AG04449 (cell line): ENCODE data around the gene FRMD4B.

ENCODE experiments used
- CTCF ChIA-PET: fragments of 350-600 bp; formaldehyde crosslinking; extraction: SDS; loops from one replicate; lab custom pipeline; 2021; ENCODE audit warnings: antibody characterized with exemption; lab: Yijun Ruan, JAX
- POLR2A ChIA-PET: fragments of 400-600, 350-600 bp; formaldehyde crosslinking; extraction: SDS; loops from one replicate; lab custom pipeline; 2020; ENCODE audit warnings: antibody characterized with exemption, inconsistent platforms; lab: Yijun Ruan, JAX
- DNase-seq: peaks from one replicate; pipeline ENCODE4 v3.0.0-alpha.2; 2010; ENCODE audit warnings: low read depth, low spot score
- H3K4me3 ChIP-seq: 2 replicates; pipeline ENCODE4 v1.5.1; 2011; ENCODE audit warnings: low read depth, mild to moderate bottlenecking, control low read depth, low read length
- CTCF ChIP-seq: IDR thresholded peaks from one replicate; pipeline ENCODE4 v1.5.1; 2011; ENCODE audit warnings: mild to moderate bottlenecking, moderate library complexity, low read length, control low read depth, inconsistent platforms; ENCODE audit not compliant: insufficient read depth; ENCODE audit errors: missing control alignments

FRMD4B gene

GRCh38 chr3:69368129-69368741 is 17.7 kb downstream of the FRMD4B start:
- TF ChIP-seq CTCF, result no peak
- POLR2A ChIA-PET, result interaction anchor here (0.7 kb wide), 1 partner anchor 10 kb away, joined by 3 read pairs; no protein-coding TSS in a partner anchor
- CTCF ChIA-PET, result interaction anchor here (1.4 kb wide), 1 partner anchor 62 kb away, joined by 11 read pairs; no protein-coding TSS in a partner anchor
- H3K4me3 ChIP-seq, result no peak overlapping the region
- no peak for DNase-seq

- DNase-seq, result no peak
- ChIA-PET POLR2A (no interaction called here), CTCF (no interaction called here)
- H3K4me3 ChIP-seq, result no peak overlapping the region
- no peak for TF ChIP-seq CTCF
Measured at GRCh38 chr3:69367586-69367985, 18.3 kb downstream of the FRMD4B start.

- TF ChIP-seq CTCF, result no peak
- CTCF ChIA-PET, result interaction anchor here (0.8 to 2.1 kb wide), 7 partner anchors 33 to 203 kb away, joined by 3 to 8 read pairs (median 5); no protein-coding TSS in a partner anchor
- POLR2A ChIA-PET, result no interaction called here
- DNase-seq, result no peak
- no peak overlapping the region for H3K4me3 ChIP-seq
Measured at GRCh38 chr3:69364354-69364753, 21.5 kb downstream of the FRMD4B start.

- POLR2A ChIA-PET, result no interaction called here
- TF ChIP-seq CTCF, result no peak
- DNase-seq, result no peak
- CTCF ChIA-PET, result no interaction called here
- no peak overlapping the region for H3K4me3 ChIP-seq
Measured at GRCh38 chr3:69360690-69361089, 25.2 kb downstream of the FRMD4B start.

GRCh38 chr3:69359916-69360315 is 26.0 kb downstream of the FRMD4B start:
- POLR2A ChIA-PET, result no interaction called here

More at GRCh38 chr3:69359916-69360315, 26.0 kb downstream of the FRMD4B start:
- no peak for TF ChIP-seq CTCF
- CTCF ChIA-PET, result no interaction called here
- H3K4me3 ChIP-seq, result no peak overlapping the region
- DNase-seq, result no peak
